AG09319 (cell line): ENCODE data around the gene PHF14.

Experiments used
- DNase-seq: peaks from one replicate; pipeline ENCODE4 v3.0.0-alpha.2; 2010; ENCODE audit warnings: low read depth; ENCODE audit errors: extremely low read depth
- CTCF ChIP-seq: IDR thresholded peaks from 2 replicates; pipeline ENCODE4 v1.5.1; 2011; ENCODE audit warnings: low read depth, mild to moderate bottlenecking, inconsistent platforms, low read length, moderate library complexity

PHF14 gene

GRCh38 chr7:11192506-11192905 is 218.8 kb downstream of the PHF14 start:
- TF ChIP-seq CTCF: no peak
- peak; percentile 31 for DNase-seq

GRCh38 chr7:11193131-11193867 is 219.6 kb downstream of the PHF14 start:
- TF ChIP-seq CTCF: no peak
- peak; percentile 28 for DNase-seq

- no peak for TF ChIP-seq CTCF
- no peak for DNase-seq
Measured at GRCh38 chr7:11193888-11194287, 220.2 kb downstream of the PHF14 start.

- DNase-seq: no peak
- TF ChIP-seq CTCF: no peak
Measured at GRCh38 chr7:11194492-11194891, 220.8 kb downstream of the PHF14 start.

- no peak for TF ChIP-seq CTCF
- DNase-seq: no peak
Measured at GRCh38 chr7:11195502-11195901, 221.8 kb downstream of the PHF14 start.

DNA sequence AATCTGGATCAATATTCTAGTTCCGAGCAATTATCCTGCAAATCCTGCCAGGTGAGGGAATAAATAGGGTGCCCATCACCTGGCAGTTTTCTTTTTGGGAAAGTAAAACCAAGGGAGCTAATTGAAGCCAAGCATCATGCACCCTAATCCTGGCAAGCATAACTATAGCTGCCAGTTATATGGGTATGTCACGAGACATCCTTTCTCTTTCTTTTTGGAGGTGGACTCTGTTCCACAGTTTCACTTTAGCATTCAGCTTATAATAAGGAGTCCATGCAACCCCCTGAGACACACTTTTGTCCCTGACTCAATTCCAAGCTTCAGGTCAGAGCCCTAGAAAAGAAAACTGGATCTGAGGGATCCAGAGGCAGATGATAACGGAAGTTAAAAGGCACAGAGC is 222.5 kb downstream of the PHF14 start:
- no peak for TF ChIP-seq CTCF

GRCh38 chr7:11203224-11203623 is 229.6 kb downstream of the PHF14 start:
- no peak for TF ChIP-seq CTCF
- no peak for DNase-seq

More for the DNA sequence above, 222.5 kb downstream of the PHF14 start:
- no peak for DNase-seq
